Neuron (in vitro differentiated cells): ENCODE results near the gene ZNF674.

Source experiments
- H2AFZ ChIP-seq: one replicate; pipeline ENCODE4 v1.6.1; 2013; ENCODE audit warnings: low read depth, mild to moderate bottlenecking, inconsistent platforms, low read length, moderate library complexity
- H3K27me3 ChIP-seq: one replicate; pipeline ENCODE4 v1.6.1; 2013; ENCODE audit warnings: low read length; ENCODE audit not compliant: insufficient read depth
- H3K36me3 ChIP-seq: one replicate; pipeline ENCODE4 v1.6.1; 2013; ENCODE audit warnings: low read length; ENCODE audit not compliant: insufficient read depth
- H3K4me1 ChIP-seq: one replicate; pipeline ENCODE4 v1.6.1; 2013; ENCODE audit warnings: low read length; ENCODE audit not compliant: insufficient read depth
- H3K4me3 ChIP-seq: 2 replicates; pipeline ENCODE4 v1.5.1; 2013; ENCODE audit warnings: mild to moderate bottlenecking, low read length, moderate library complexity
- H3K9me3 ChIP-seq: one replicate; pipeline ENCODE4 v1.6.1; 2013; ENCODE audit warnings: low read length

ZNF674 gene

GRCh38 chrX:46545111-46546005 lies at the start of gene ZNF674:
TSS of gene ZNF674 (minus strand) at chrX:46545421. CDS start at chrX:46542087, 3,334 bp downstream.
- Histone ChIP-seq H3K36me3 (no peaks in the 10 kb centered on the region), H3K4me3 (peak within 1 kb of the TSS; percentile 95), H3K27me3 (no peaks in the 10 kb centered on the region), H2AFZ (peak within 1 kb of the TSS; percentile 80), H3K4me1 (peaks cover 6% of the 10 kb centered on the region), H3K9me3 (no peaks in the 10 kb centered on the region)

GRCh38 chrX:46589977-46590723 lies 44.9 kb upstream of the ZNF674 start:
- H3K27me3 ChIP-seq, result no peaks in the 10 kb centered on the region
- H3K36me3 ChIP-seq, result no peaks in the 10 kb centered on the region
- H3K4me1 ChIP-seq, result peaks cover 17% of the 10 kb centered on the region
- no peak overlapping the region for H2AFZ ChIP-seq
- no peak overlapping the region for H3K4me3 ChIP-seq
- H3K9me3 ChIP-seq, result no peaks in the 10 kb centered on the region

- Histone ChIP-seq H3K27me3 (no peaks in the 10 kb centered on the region), H3K4me3 (no peak overlapping the region), H3K9me3 (no peaks in the 10 kb centered on the region), H2AFZ (no peak overlapping the region), H3K36me3 (no peaks in the 10 kb centered on the region), H3K4me1 (peaks cover 24% of the 10 kb centered on the region)
These were observed 43.0 kb upstream of the ZNF674 start for GRCh38 chrX:46588263-46588662.

GRCh38 chrX:46587753-46588171 lies 42.5 kb upstream of the ZNF674 start:
- Histone ChIP-seq H3K27me3 (no peaks in the 10 kb centered on the region), H3K4me1 (peaks cover 29% of the 10 kb centered on the region), H3K9me3 (no peaks in the 10 kb centered on the region), H3K36me3 (no peaks in the 10 kb centered on the region), H3K4me3 (no peak overlapping the region), H2AFZ (no peak overlapping the region)

GRCh38 chrX:46587158-46587557 lies 41.9 kb upstream of the ZNF674 start:
- no peak overlapping the region for H3K4me3 ChIP-seq
- H2AFZ ChIP-seq, result no peak overlapping the region
- no peaks in the 10 kb centered on the region for H3K9me3 ChIP-seq
- H3K4me1 ChIP-seq, result peaks cover 35% of the 10 kb centered on the region
- H3K36me3 ChIP-seq, result no peaks in the 10 kb centered on the region
- no peaks in the 10 kb centered on the region for H3K27me3 ChIP-seq

DNA sequence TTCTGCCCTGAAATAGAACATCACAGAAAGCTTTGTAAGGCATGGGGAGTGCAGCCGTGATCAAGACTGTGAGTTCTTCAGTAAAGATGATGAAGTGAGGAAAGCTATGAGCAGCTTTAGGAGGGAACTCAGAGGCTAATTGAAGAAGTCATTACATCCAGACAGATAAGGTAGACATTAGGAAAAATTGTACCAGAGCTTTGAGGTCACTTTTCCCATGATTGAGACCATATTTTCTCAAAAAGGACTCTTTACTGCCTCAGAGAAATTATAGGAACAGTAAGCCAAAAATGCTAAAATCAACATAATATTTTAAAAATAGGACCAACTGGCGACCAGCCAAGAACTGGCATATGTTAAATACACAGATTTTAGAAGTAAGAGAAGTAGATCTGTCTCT lies 39.5 kb upstream of the ZNF674 start:
- H3K4me1 ChIP-seq, result peaks cover 35% of the 10 kb centered on the region
- no peaks in the 10 kb centered on the region for H3K27me3 ChIP-seq
- H3K4me3 ChIP-seq, result no peak overlapping the region
- H3K9me3 ChIP-seq, result no peaks in the 10 kb centered on the region
- no peaks in the 10 kb centered on the region for H3K36me3 ChIP-seq
- H2AFZ ChIP-seq, result no peak overlapping the region

GRCh38 chrX:46582966-46583365 lies 37.7 kb upstream of the ZNF674 start:
- no peak overlapping the region for H2AFZ ChIP-seq
- H3K9me3 ChIP-seq, result no peaks in the 10 kb centered on the region
- H3K27me3 ChIP-seq, result no peaks in the 10 kb centered on the region

GRCh38 chrX:46582325-46582724 lies 37.1 kb upstream of the ZNF674 start:
- no peak overlapping the region for H3K4me3 ChIP-seq
- peaks cover 21% of the 10 kb centered on the region for H3K4me1 ChIP-seq
- H3K9me3 ChIP-seq, result no peaks in the 10 kb centered on the region
- no peak overlapping the region for H2AFZ ChIP-seq
- H3K27me3 ChIP-seq, result no peaks in the 10 kb centered on the region
- no peaks in the 10 kb centered on the region for H3K36me3 ChIP-seq

More at GRCh38 chrX:46582966-46583365, 37.7 kb upstream of the ZNF674 start:
- no peaks in the 10 kb centered on the region for H3K36me3 ChIP-seq
- H3K4me3 ChIP-seq, result no peak overlapping the region
- H3K4me1 ChIP-seq, result peaks cover 28% of the 10 kb centered on the region

GRCh38 chrX:46580613-46581012 lies 35.4 kb upstream of the ZNF674 start:
- Histone ChIP-seq H3K4me3 (no peak overlapping the region), H3K36me3 (no peaks in the 10 kb centered on the region), H2AFZ (no peak overlapping the region), H3K27me3 (no peaks in the 10 kb centered on the region), H3K9me3 (no peaks in the 10 kb centered on the region), H3K4me1 (peaks cover 26% of the 10 kb centered on the region)

DNA sequence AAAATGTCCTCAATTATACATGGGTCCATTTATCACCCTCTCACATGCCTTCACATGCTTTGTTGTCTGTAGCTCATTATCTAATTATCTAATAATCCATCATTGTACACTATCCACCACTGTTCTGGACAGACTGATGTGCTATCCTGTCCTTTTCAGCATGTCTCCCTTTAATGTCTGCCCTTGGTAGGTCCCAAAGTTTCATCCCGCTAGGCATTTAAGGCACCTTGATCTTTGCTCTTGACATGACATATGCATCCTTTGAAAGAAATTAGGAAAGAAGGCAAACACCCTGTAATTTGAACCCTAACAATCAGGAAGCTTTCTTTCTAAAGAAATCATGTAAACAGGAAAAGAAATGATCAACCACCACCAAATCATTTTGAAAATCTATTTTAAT lies 34.0 kb upstream of the ZNF674 start:
- H3K27me3 ChIP-seq, result peaks cover 4% of the 10 kb centered on the region

GRCh38 chrX:46577221-46578005 lies 32.2 kb upstream of the ZNF674 start:
- H3K4me3 ChIP-seq, result no peak overlapping the region
- H3K4me1 ChIP-seq, result peaks cover 16% of the 10 kb centered on the region
- H3K27me3 ChIP-seq, result peaks cover 4% of the 10 kb centered on the region
- no peak overlapping the region for H2AFZ ChIP-seq
- no peaks in the 10 kb centered on the region for H3K9me3 ChIP-seq
- no peaks in the 10 kb centered on the region for H3K36me3 ChIP-seq

More for the DNA sequence above, 34.0 kb upstream of the ZNF674 start:
- H3K4me1 ChIP-seq, result peaks cover 32% of the 10 kb centered on the region
- H3K9me3 ChIP-seq, result no peaks in the 10 kb centered on the region
- no peak overlapping the region for H3K4me3 ChIP-seq
- no peak overlapping the region for H2AFZ ChIP-seq
- no peaks in the 10 kb centered on the region for H3K36me3 ChIP-seq

DNA sequence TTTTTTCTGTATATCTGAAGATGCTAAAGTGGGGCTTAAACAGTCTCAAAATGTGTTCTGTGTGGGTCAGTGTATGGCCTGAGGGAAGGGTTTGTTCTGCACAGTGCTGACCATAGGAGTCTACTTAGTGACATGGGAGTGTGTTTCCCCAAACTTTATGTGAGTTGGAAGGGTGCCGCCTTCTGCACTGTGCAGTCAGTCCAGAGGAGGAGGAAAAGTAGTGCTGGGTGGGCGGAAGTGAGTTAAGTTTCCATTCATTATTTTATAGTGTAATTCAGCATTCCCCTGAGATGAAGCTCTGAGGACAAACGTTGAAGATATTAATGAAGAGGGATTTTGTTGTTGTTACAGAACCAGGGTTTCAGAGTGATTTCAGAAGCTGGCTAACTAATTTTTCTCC lies 31.2 kb upstream of the ZNF674 start:
- peaks cover 13% of the 10 kb centered on the region for H3K4me1 ChIP-seq
- peak overlapping the region; percentile 54 for H3K4me3 ChIP-seq

More for the DNA sequence above, 31.2 kb upstream of the ZNF674 start:
- Histone ChIP-seq H3K9me3 (no peaks in the 10 kb centered on the region), H3K27me3 (peaks cover 6% of the 10 kb centered on the region), H3K36me3 (no peaks in the 10 kb centered on the region), H2AFZ (no peak overlapping the region)
